Ovary (tissue), 9 donors: Measurements from ENCODE around the gene EFHC2. TPM values are rescaled to one million over a fixed set of nuclear protein-coding genes. Genes with fewer than 3 reads are reported as not detected.

ENCODE experiments used
- DNase-seq, 5 donors: peaks; one replicate each; pipeline ENCODE4 v3.0.0-alpha.2; 2019 to 2020
- H3K27ac ChIP-seq, 2 donors: fragments of 200-600 bp; one replicate each; pipeline versions ENCODE4 v1.5.1 to v1.8.0; 2019 to 2022
- H3K27me3 ChIP-seq: fragments of 200-600 bp; one replicate; pipeline ENCODE4 v1.8.0; 2022
- H3K36me3 ChIP-seq: fragments of 200-600 bp; sonication (generic); one replicate; pipeline ENCODE4 v1.5.1; 2019
- H3K4me1 ChIP-seq: one replicate; pipeline ENCODE4 v1.8.1; 2013; ENCODE audit warnings: mild to moderate bottlenecking, moderate library complexity; ENCODE audit not compliant: insufficient read depth
- H3K4me3 ChIP-seq: fragments of 200-600 bp; sonication (generic); one replicate; pipeline ENCODE4 v1.5.1; 2017
- H3K9me3 ChIP-seq, 2 donors: fragments of 200-600 bp in 1 of 2; sonication (generic) in 1 of 2; one replicate each; pipeline versions ENCODE4 v1.5.1 to v1.8.1; 2013 to 2019; ENCODE audit warnings: mild to moderate bottlenecking in 1 of 2, moderate library complexity in 1 of 2
- EP300 ChIP-seq: sonication (generic); formaldehyde crosslinking; IDR thresholded peaks from one replicate; pipeline ENCODE4 v1.6.1; 2017; ENCODE audit warnings: antibody characterized with exemption
- POLR2A ChIP-seq: fragments of 450-650 bp; IDR thresholded peaks from one replicate; pipeline ENCODE4 v1.6.1; 2017; ENCODE audit warnings: antibody characterized with exemption, mild to moderate bottlenecking, moderate library complexity
- WGBS, 3 donors: extraction: QIAGEN DNeasy Blood & Tissue Kit in 1 of 3; methylation state at CpG; one replicate each; pipeline versions ENCODE4 v1.1.5 to v1.1.7; 2013 to 2017; 5-methylcytosine and 5-hydroxymethylcytosine counted together
- intact Hi-C, 4 donors: fragments of 100-400 bp; cut with DNase I; formaldehyde crosslinking; loops; one replicate each; pipeline versions ENCODE4 v1.11.0 to v1.15.1; 2022 to 2023
- polyA plus RNA-seq, 2 donors: library from polyadenylated mRNA; stranded (reverse); fragments of 200-250 nt in 1 of 2; fragments of 350-450 nt in 1 of 2; fragmentation: Illumina TruSeq in 1 of 2; extraction: RNeasy Lipid Tissue Mini Kit (QIAGEN cat#74804) in 1 of 2; gene quantifications; one replicate each; pipeline ENCODE4 v1.2.3, GENCODE V29; 2013 to 2014
- total RNA-seq, 7 donors: library from RNA; depleted of rRNA in 2 of 7; stranded (reverse); fragments of >200 nt in 2 of 7; fragmentation: NEBNext Ultra II Directional in 3 of 7; extraction: Animal tissue kit (Norgen Biotek cat#: 25700) in 3 of 7; gene quantifications; one replicate each; pipeline versions ENCODE4 v1.1.0 to v1.2.4, GENCODE V29; 2016 to 2023
- TF ChIP-seq, protein P1 (sequence below), 3 donors: fragments of 450-650 bp in 2 of 3; fragments of 200-600 bp in 1 of 3; IDR thresholded peaks; one replicate each; pipeline versions ENCODE4 v1.5.1 to v1.8.0; 2016 to 2022; ENCODE audit warnings: antibody characterized with exemption in 3 of 3, mild to moderate bottlenecking in 1 of 3
- donor health status: DM: no; HTN: no; CAD: no; lungs with moderate emphysema.
- donor health status: DM: no; HTN: no; CAD: no.
- donor health status: Bipolar disorder and iron deficiency.
- donor health status: DM: yes; HTN: yes; CAD: no.
- donor health status: DM: no; HTN: no; CAD: no.
- donor health status: DM: yes; HTN: yes; CAD: no.

EFHC2 gene
- total and polyA plus RNA-seq, 9 donors, result 1.8 to 16.1 (median 2.4) TPM

DNA sequence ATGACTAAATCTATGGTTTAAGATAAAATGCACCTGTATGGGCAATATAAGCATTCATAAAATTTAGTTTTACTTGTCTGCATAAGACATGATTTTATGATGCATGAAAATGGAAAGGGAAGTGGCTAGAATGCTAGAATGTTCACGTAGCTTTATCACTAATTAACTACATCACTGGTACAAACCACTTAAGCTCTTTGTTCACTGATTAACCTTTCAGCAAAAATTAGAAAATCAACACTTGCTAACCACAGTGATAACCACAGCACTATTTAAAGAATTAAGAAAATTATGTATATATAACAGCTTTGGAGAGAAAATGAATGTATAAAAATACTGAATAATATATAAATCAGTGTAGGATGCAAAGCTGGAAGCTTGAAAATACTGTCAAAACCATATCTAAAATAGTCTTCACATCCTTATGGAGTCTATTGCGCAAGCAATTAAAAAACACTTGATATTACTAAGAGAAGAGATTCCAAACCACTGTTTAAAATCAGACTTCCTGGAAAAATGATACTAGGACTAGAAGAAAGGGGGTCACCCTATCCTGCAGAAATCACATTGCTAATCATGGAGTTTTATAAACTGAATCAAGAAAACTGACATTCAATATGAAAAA, 51.9 kb downstream of the EFHC2 start:
- H3K27me3 ChIP-seq, result no peaks in the 10 kb centered on the region

DNA sequence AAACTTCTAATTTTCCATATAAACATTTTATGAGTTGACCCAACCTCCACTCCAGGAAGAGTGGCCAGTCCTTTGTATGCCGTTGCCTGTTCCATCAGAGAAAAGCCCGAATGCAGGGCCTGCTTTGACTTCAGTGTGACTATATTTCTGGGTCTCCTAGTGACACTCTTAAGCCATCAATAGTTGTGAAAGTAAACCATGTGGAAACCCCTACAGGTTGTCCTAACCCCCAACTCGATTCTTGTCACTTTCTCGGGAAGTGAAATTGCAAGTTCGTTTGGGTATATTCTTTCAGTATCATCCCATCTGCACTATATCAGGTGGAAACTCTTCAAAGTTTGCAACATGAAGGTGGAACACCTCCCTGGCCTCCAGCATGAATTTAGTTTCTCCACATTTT, 52.8 kb downstream of the EFHC2 start:
- intact Hi-C loops, result no loop called here
- no peak for DNase-seq
- Histone ChIP-seq H3K36me3 (no peaks in the 10 kb centered on the region), H3K27ac (no peak overlapping the region), H3K27me3 (no peaks in the 10 kb centered on the region), H3K4me3 (no peak overlapping the region), H3K9me3 (no peaks in the 10 kb centered on the region), H3K4me1 (no peaks in the 10 kb centered on the region)
- 80 to 86% (median 81%) methylated on average over 5 of the region's 5 CpGs for WGBS, 3 donors
- TF ChIP-seq, protein P1, sequence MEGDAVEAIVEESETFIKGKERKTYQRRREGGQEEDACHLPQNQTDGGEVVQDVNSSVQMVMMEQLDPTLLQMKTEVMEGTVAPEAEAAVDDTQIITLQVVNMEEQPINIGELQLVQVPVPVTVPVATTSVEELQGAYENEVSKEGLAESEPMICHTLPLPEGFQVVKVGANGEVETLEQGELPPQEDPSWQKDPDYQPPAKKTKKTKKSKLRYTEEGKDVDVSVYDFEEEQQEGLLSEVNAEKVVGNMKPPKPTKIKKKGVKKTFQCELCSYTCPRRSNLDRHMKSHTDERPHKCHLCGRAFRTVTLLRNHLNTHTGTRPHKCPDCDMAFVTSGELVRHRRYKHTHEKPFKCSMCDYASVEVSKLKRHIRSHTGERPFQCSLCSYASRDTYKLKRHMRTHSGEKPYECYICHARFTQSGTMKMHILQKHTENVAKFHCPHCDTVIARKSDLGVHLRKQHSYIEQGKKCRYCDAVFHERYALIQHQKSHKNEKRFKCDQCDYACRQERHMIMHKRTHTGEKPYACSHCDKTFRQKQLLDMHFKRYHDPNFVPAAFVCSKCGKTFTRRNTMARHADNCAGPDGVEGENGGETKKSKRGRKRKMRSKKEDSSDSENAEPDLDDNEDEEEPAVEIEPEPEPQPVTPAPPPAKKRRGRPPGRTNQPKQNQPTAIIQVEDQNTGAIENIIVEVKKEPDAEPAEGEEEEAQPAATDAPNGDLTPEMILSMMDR (IDR thresholded peaks at IDR 0.05), result no peak
- no peak for TF ChIP-seq POLR2A
- no peak for TF ChIP-seq EP300

More for the DNA sequence above, 51.9 kb downstream of the EFHC2 start:
- H3K9me3 ChIP-seq, result no peaks in the 10 kb centered on the region
- intact Hi-C loops, result no loop called here
- WGBS, 3 donors, result 78 to 85% (median 78%) methylated on average over 2 of the region's 2 CpGs
- TF ChIP-seq EP300 (no peak), POLR2A (no peak)
- TF ChIP-seq, protein P1 (IDR thresholded peaks at IDR 0.05), result no peak
- no peak overlapping the region for H3K4me3 ChIP-seq
- DNase-seq, result no peak
- H3K27ac ChIP-seq, result no peak overlapping the region
- no peaks in the 10 kb centered on the region for H3K36me3 ChIP-seq
- H3K4me1 ChIP-seq, result no peaks in the 10 kb centered on the region

DNA sequence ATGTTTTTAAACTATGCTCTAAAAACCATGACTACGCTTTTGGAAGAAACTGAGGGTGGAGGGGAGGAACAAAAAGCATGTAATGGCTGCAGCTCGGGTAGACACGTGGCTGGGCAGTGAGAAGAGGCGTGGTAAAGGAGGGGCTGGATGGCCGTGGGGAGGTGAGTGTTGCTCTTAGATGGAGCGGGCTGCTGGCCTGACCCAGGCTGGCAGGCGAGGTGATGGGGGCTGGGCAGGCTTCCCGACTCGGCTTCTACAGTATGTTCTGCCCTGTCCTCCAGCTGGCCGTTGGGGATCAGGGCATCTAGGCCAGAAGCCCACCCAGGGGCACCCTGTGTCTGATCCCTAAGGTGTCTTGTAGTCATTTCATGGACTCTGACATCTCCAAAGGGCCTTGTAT, 60.7 kb downstream of the EFHC2 start:
- TF ChIP-seq POLR2A (no peak), EP300 (no peak)
- TF ChIP-seq, protein P1 (IDR thresholded peaks at IDR 0.05), result no peak
- H3K4me3 ChIP-seq, result no peak overlapping the region
- WGBS, 3 donors, result 73 to 78% (median 77%) methylated on average over 10 of the region's 10 CpGs
- DNase-seq, result no peak
- H3K9me3 ChIP-seq, result no peaks in the 10 kb centered on the region
- H3K27me3 ChIP-seq, result no peaks in the 10 kb centered on the region
- H3K36me3 ChIP-seq, result no peaks in the 10 kb centered on the region
- H3K27ac ChIP-seq, result no peak overlapping the region
- H3K4me1 ChIP-seq, result no peaks in the 10 kb centered on the region
- intact Hi-C loops, result no loop called here

DNA sequence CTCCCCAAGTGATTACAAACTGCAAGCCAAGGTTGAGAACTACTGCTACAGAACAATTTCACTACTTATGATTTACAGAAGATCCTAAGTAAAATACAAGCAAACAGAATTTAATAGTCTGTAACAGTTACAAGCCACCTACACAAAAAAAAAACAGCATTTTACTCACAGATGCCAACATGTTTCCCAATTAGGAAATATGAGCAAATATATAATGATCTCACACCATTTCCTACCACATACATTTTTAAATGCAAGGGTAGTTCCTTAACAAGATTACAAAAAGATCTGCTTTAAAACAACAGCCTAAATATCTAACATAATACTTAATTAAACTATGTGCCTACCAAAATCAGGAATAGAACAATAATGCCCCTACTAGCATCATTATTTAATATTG, 63.4 kb downstream of the EFHC2 start:
- H3K36me3 ChIP-seq, result no peaks in the 10 kb centered on the region
- TF ChIP-seq EP300 (no peak), POLR2A (no peak)
- TF ChIP-seq, protein P1 (IDR thresholded peaks at IDR 0.05), result no peak
- no peak for DNase-seq
- no peak overlapping the region for H3K27ac ChIP-seq
- no peaks in the 10 kb centered on the region for H3K9me3 ChIP-seq
- intact Hi-C loops, result no loop called here
- H3K27me3 ChIP-seq, result no peaks in the 10 kb centered on the region
- H3K4me3 ChIP-seq, result no peak overlapping the region
- H3K4me1 ChIP-seq, result no peaks in the 10 kb centered on the region
